ENCODE results near the gene ATP10B. TPM values are rescaled to one million over a fixed set of nuclear protein-coding genes. Genes with fewer than 3 reads are reported as not detected.

Gene ATP10B
- total and polyA plus RNA-seq, 12 donors: 0.01 to 0.15 (median 0.04) TPM; not detected in 9

DNA sequence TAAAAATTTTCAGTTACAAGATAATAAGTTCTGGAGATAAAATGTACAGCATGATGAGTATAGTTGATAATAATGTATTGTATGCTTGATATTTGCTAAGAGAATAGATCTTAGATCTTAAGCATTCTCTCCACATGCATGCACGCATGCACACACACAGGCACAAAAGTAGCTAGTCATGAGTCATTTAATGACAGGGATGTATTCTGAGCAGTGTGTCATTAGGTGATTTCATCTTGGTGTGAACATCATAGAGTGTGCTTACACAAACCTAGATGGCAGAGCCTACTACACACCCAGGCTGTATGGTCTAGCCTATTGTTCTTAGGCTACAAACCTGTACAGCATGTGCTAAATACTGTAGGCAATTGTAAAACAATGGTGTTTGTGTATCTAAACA, 306.2 kb downstream of the ATP10B start:
- no peaks in the 10 kb centered on the region for H3K4me1 ChIP-seq
- ATAC-seq (no peak), DNase-seq (no peak)
- intact Hi-C loops (cut with DNase I): no loop called here
- TF ChIP-seq CTCF (IDR thresholded peaks at IDR 0.05): no peak
- no peaks in the 10 kb centered on the region for H3K36me3 ChIP-seq
- no peak overlapping the region for H3K4me3 ChIP-seq
- peaks cover 0 to 9% (median 0%) of the 10 kb centered on the region in 7 donors for H3K27me3 ChIP-seq
- 91 to 93% methylated on average over 1 of the region's 1 CpG for WGBS, 2 donors
- no peaks in the 10 kb centered on the region for H3K9me3 ChIP-seq
- H3K27ac ChIP-seq: no peak overlapping the region

GRCh38 chr5:160543395-160543794, 308.6 kb downstream of the ATP10B start:
- no peak overlapping the region for H3K4me3 ChIP-seq
- no peaks in the 10 kb centered on the region for H3K9me3 ChIP-seq
- intact Hi-C loops (cut with DNase I): no loop called here
- peaks cover 0 to 9% (median 0%) of the 10 kb centered on the region in 7 donors for H3K27me3 ChIP-seq
- WGBS, 2 donors: 75 to 85% methylated on average over 1 of the region's 1 CpG
- DNase-seq (no peak), ATAC-seq (no peak)
- H3K27ac ChIP-seq: no peak overlapping the region
- no peak for TF ChIP-seq CTCF (IDR thresholded peaks at IDR 0.05)
- no peaks in the 10 kb centered on the region for H3K4me1 ChIP-seq
- no peaks in the 10 kb centered on the region for H3K36me3 ChIP-seq

DNA sequence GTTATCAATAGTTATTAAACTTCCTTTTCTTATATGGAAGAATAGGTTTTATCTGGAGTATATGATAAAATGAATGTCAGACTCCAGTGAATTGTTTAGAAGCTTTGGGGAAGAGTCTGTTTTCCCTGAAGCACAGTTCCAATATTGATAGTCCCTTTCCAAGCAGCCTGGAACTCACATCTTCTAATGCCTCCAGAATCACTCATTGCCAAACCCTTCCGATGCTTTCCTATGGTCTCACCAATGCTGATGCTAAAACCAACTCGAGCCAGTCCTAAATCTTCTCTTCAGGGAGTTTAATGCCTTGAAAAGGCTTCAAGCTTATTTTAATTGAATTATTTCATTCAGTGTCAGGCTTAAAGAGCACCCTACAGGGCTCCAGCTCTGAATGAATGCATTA, 309.2 kb downstream of the ATP10B start:
- Histone ChIP-seq H3K36me3 (no peaks in the 10 kb centered on the region), H3K4me3 (no peak overlapping the region), H3K4me1 (no peaks in the 10 kb centered on the region), H3K9me3 (peaks cover 0 to 2% (median 0%) of the 10 kb centered on the region in 11 donors), H3K27me3 (peaks cover 0 to 14% (median 0%) of the 10 kb centered on the region in 7 donors), H3K27ac (no peak overlapping the region)
- DNase-seq: no peak
- intact Hi-C loops (cut with DNase I): no loop called here
- WGBS, 2 donors: 73 to 78% methylated on average over 2 of the region's 2 CpGs
- TF ChIP-seq CTCF (IDR thresholded peaks at IDR 0.05): no peak
- no peak for ATAC-seq

GRCh38 chr5:160542281-160542680, 309.7 kb downstream of the ATP10B start:
- intact Hi-C loops (cut with DNase I): no loop called here
- no peak for ATAC-seq
- WGBS, 2 donors: 83 to 88% methylated on average over 4 of the region's 4 CpGs

More at GRCh38 chr5:160542281-160542680, 309.7 kb downstream of the ATP10B start:
- no peak for TF ChIP-seq CTCF (IDR thresholded peaks at IDR 0.05)
- Histone ChIP-seq H3K4me3 (no peak overlapping the region), H3K9me3 (peaks cover 0 to 2% (median 0%) of the 10 kb centered on the region in 11 donors), H3K36me3 (no peaks in the 10 kb centered on the region), H3K27ac (no peak overlapping the region), H3K4me1 (no peaks in the 10 kb centered on the region), H3K27me3 (peaks cover 0 to 12% (median 0%) of the 10 kb centered on the region in 7 donors)
- DNase-seq: no peak
